Activated naive CD8-positive, alpha-beta T cell treated with anti-CD3 and anti-CD28 coated beads, Interleukin-2, amount 10 ng/mL, durations not matched to agents 7 days and 5 days (primary cell): ENCODE measurements around the gene MTF2. TPM values are rescaled to one million over a fixed set of nuclear protein-coding genes. Genes with fewer than 3 reads are reported as not detected.

ENCODE experiments used
- ATAC-seq: fragments of 150-1000 bp; cut with Tn5 transposase; one replicate; pipeline ENCODE4 v1.10.0; 2021; ENCODE audit warnings: low read depth, moderate library complexity
- POLR2A ChIA-PET: fragments of 350-600 bp; sonication (Branson Sonifier 250); formaldehyde crosslinking; loops from one replicate; lab custom pipeline; 2021; ENCODE audit warnings: antibody characterized with exemption; lab: Charles Lee
- DNase-seq: peaks from one replicate; pipeline ENCODE4 v3.0.0; 2021
- H3K27ac Mint-ChIP-seq: one replicate; pipeline ENCODE4 v1.8.0; 2022; ENCODE audit warnings: mild to moderate bottlenecking, mixed read lengths
- H3K27me3 Mint-ChIP-seq: one replicate; pipeline ENCODE4 v1.8.0; 2022; ENCODE audit warnings: mild to moderate bottlenecking, moderate library complexity, mixed read lengths
- H3K36me3 Mint-ChIP-seq: one replicate; pipeline ENCODE4 v1.8.0; 2021; ENCODE audit warnings: mild to moderate bottlenecking, mixed read lengths
- H3K4me1 Mint-ChIP-seq: one replicate; pipeline ENCODE4 v1.8.0; 2021; ENCODE audit warnings: mixed read lengths
- H3K4me3 Mint-ChIP-seq: one replicate; pipeline ENCODE4 v1.8.0; 2022; ENCODE audit warnings: mild to moderate bottlenecking, moderate library complexity, mixed read lengths
- H3K9me3 Mint-ChIP-seq: one replicate; pipeline ENCODE4 v1.8.0; 2021; ENCODE audit warnings: mixed read lengths
- total RNA-seq, 2 experiments: library from RNA; stranded (reverse); gene quantifications; one replicate each; pipeline ENCODE4 v1.2.3, GENCODE V29; 2021

The MTF2 gene
- total RNA-seq, 2 experiments from 2014 or later = 61.6 to 66.8 TPM

DNA sequence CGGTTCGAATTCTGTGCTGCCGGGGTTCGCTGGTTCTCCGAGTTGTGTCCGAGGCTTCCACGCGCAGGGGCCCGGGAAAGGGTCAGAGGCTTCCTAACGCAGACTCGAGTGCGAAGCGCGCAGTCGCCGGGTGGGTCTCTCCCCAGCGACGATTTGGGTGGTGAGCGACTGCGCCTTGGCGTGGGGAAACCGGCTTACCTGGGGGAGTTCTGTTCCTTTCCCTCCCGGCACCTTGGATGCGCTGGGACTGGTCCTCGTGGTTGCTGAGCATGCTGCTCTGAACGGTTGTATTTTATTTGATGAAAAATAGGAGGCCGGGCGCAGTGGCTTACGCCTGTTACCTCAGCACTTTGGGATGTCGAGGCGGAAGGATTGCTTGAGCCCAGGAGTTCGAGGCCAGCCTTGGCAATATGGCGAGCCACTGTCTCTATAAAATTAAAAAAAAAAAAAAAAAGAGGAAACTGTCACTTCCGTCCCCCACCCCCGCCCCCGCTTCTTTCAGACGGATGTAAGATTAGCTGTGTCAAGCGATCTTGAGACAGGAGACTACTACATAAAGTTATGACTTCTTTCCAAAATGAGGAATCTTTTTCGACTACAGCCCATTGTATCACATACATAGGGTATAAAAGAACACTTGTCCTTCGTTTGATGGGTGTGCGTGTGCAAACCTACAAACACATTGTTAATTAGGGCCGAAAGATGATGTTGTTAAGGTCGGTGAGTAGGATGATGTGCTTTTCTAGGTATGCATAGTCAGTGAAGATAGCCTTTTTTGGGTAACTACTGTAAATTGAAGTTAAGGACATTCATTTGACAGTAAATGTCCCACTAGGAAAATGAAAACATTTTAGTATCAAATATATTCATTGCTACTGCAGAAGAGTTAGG lies 101.9 kb downstream of the MTF2 start, which contains the start of gene CCDC18:
CCDC18 (plus strand) TSS at position 2 of the 891 bp plus-strand sequence. CDS start 2,638 bp downstream, outside the sequence.
- H3K4me3 Mint-ChIP-seq = peak within 1 kb of the TSS; percentile 100
- peaks cover 46% of the 10 kb centered on the region for H3K4me1 Mint-ChIP-seq
- POLR2A ChIA-PET = interaction anchor here (0.6 to 2.6 kb wide), 6 partner anchors 9 to 665 kb away, joined by 3 to 26 read pairs (median 4); partner anchors contain the start of genes DR1 and MTF2
- ATAC-seq (peak; percentile 10), DNase-seq (no peak)
- H3K27me3 Mint-ChIP-seq = no peaks in the 10 kb centered on the region
- peaks cover 29% of the 10 kb centered on the region for H3K36me3 Mint-ChIP-seq
- peak within 1 kb of the TSS; percentile 99 for H3K27ac Mint-ChIP-seq
- H3K9me3 Mint-ChIP-seq = no peaks in the 10 kb centered on the region

DNA sequence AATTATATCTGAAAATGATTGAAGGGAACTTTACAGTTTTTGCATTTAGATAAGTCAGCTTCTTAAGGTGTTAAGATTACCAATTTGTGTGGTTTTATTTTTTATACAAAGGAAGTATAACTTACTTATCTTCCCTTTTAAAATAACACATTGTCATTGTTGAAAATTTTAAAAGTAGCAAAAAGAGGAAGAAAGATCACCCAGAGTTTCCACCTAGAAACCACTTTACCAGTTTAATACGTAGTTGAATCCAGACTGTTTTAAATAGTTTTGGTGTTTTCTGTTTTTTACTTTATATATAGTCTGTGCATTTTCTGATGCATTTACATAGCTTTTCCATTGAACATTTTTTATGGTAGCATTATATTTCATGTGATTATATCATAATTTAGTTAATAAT lies 107.6 kb downstream of the MTF2 start:
- H3K4me3 Mint-ChIP-seq = no peak overlapping the region
- peaks cover 45% of the 10 kb centered on the region for H3K4me1 Mint-ChIP-seq
- peaks cover 37% of the 10 kb centered on the region for H3K36me3 Mint-ChIP-seq
- no peaks in the 10 kb centered on the region for H3K9me3 Mint-ChIP-seq
- POLR2A ChIA-PET = no interaction called here
- no peaks in the 10 kb centered on the region for H3K27me3 Mint-ChIP-seq
- no peak for DNase-seq
- ATAC-seq = no peak
- no peak overlapping the region for H3K27ac Mint-ChIP-seq

Other genes with a start within 250 kb of the MTF2 start
- gene RPL5, start 247.2 kb upstream of the MTF2 start, total RNA-seq = 100 to 1,000 TPM; 809 to 885 TPM
- 10 to 100 TPM; 11.6 TPM for gene DIPK1A, start 117.8 kb upstream of the MTF2 start, total RNA-seq
- 10 to 100 TPM; 48.2 to 52.3 TPM for gene TMED5, start 101.1 kb downstream of the MTF2 start, total RNA-seq
- 10 to 100 TPM; 25.2 to 29.2 TPM for gene CCDC18, start 101.4 kb downstream of the MTF2 start, total RNA-seq